Stimulated activated CD4-positive, alpha-beta T cell treated with anti-CD3 and anti-CD28 coated beads, TNF-alpha, amount 100 ng/mL, for 4 hours (primary cell): ENCODE measurements around the gene MYLK4.

Source experiments
- DNase-seq, 3 experiments: peaks; one replicate each; pipeline ENCODE4 v3.0.0-alpha.2; 2020; ENCODE audit warnings: low read depth in 3 of 3

Gene MYLK4

GRCh38 chr6:2705256-2705655 lies 45.5 kb downstream of the MYLK4 start:
- no peak for DNase-seq

GRCh38 chr6:2697291-2697690 lies 53.4 kb downstream of the MYLK4 start:
- DNase-seq, result no peak

- DNase-seq, result no peak
Measured at GRCh38 chr6:2695454-2696095, 55.1 kb downstream of the MYLK4 start.

GRCh38 chr6:2693231-2693630 lies 57.5 kb downstream of the MYLK4 start:
- DNase-seq, result no peak

- no peak for DNase-seq
Measured at GRCh38 chr6:2688401-2689064, 62.2 kb downstream of the MYLK4 start.

- DNase-seq, result no peak
Measured at GRCh38 chr6:2687456-2687855, 63.3 kb downstream of the MYLK4 start.

- DNase-seq, result no peak
Measured at GRCh38 chr6:2686515-2686914, 64.2 kb downstream of the MYLK4 start.

GRCh38 chr6:2684766-2685754 lies 65.7 kb downstream of the MYLK4 start:
- DNase-seq, result no peak

- DNase-seq, result no peak
Measured at GRCh38 chr6:2684103-2684749, 66.5 kb downstream of the MYLK4 start.

- no peak for DNase-seq
Measured at GRCh38 chr6:2680264-2680922, 70.3 kb downstream of the MYLK4 start.

- DNase-seq, result no peak
Measured at GRCh38 chr6:2677080-2677593, 73.6 kb downstream of the MYLK4 start.

GRCh38 chr6:2676048-2676447 lies 74.7 kb downstream of the MYLK4 start:
- no peak for DNase-seq

- no peak for DNase-seq
Measured at GRCh38 chr6:2674857-2675256, 75.9 kb downstream of the MYLK4 start.

GRCh38 chr6:2669067-2669700 lies 81.5 kb downstream of the MYLK4 start:
- DNase-seq, result no peak

- DNase-seq, result no peak
Measured at GRCh38 chr6:2667617-2668016, 83.1 kb downstream of the MYLK4 start.

GRCh38 chr6:2666906-2667575 lies 83.7 kb downstream of the MYLK4 start:
- no peak for DNase-seq

GRCh38 chr6:2665146-2666070 lies 85.3 kb downstream of the MYLK4 start:
- DNase-seq, result no peak

- DNase-seq, result no peak
Measured at GRCh38 chr6:2663123-2663522, 87.6 kb downstream of the MYLK4 start.

GRCh38 chr6:2661651-2662050 lies 89.1 kb downstream of the MYLK4 start:
- DNase-seq, result no peak
